GM23338 (cell line): Measurements from ENCODE around the gene KAT2A.

ENCODE experiments used
- CREB1 ChIP-seq: fragments of 250-450 bp; sonication (Bioruptor Pico); IDR thresholded peaks from 2 replicates; pipeline ENCODE4 v1.5.0; 2020; ENCODE audit warnings: low read depth, mild to moderate bottlenecking, moderate library complexity
- CTCF ChIP-seq, 2 experiments: fragments of 200-600 bp in 1 of 2; sonication (generic) in 1 of 2; conservative IDR thresholded peaks; 2 replicates each; pipeline versions ENCODE4 v1.5.1 to v1.6.1; 2016 to 2017; ENCODE audit warnings: antibody characterized with exemption in 2 of 2, low read depth in 2 of 2, mild to moderate bottlenecking in 2 of 2, moderate library complexity in 1 of 2
- ETS1 ChIP-seq: IDR thresholded peaks from 2 replicates; pipeline ENCODE4 v1.6.1; 2016; ENCODE audit warnings: antibody characterized with exemption
- EZH2 ChIP-seq: fragments of 200-600 bp; sonication (generic); IDR thresholded peaks from one replicate; pipeline ENCODE4 v1.8.0; 2017; ENCODE audit warnings: antibody characterized with exemption, mild to moderate bottlenecking, low read depth; ENCODE audit not compliant: unreplicated experiment
- EZH2phosphoT487 ChIP-seq: fragments of 200-600 bp; sonication (generic); IDR thresholded peaks from one replicate; pipeline ENCODE4 v1.8.1; 2018; ENCODE audit warnings: antibody characterized with exemption; ENCODE audit not compliant: unreplicated experiment
- JUNB ChIP-seq: IDR thresholded peaks from one replicate; pipeline ENCODE4 v1.6.1; 2016; ENCODE audit warnings: antibody characterized with exemption; ENCODE audit not compliant: unreplicated experiment
- NANOG ChIP-seq: IDR thresholded peaks from 2 replicates; pipeline ENCODE4 v1.6.1; 2016; ENCODE audit warnings: antibody characterized with exemption, borderline replicate concordance
- POLR2AphosphoS5 ChIP-seq: IDR thresholded peaks from 2 replicates; pipeline ENCODE4 v1.6.1; 2016; ENCODE audit warnings: antibody characterized with exemption, low read depth
- STAT1 ChIP-seq: IDR thresholded peaks from one replicate; pipeline ENCODE4 v1.6.1; 2016; ENCODE audit warnings: antibody characterized with exemption; ENCODE audit not compliant: unreplicated experiment
- ZNF114 ChIP-seq: fragments of 250-450 bp; sonication (Bioruptor Pico); IDR thresholded peaks from 2 replicates; pipeline ENCODE4 v1.5.0; 2020; ENCODE audit warnings: mild to moderate bottlenecking, moderate library complexity
- ZNF462 ChIP-seq: fragments of 250-450 bp; sonication (Bioruptor Pico); IDR thresholded peaks from 2 replicates; pipeline ENCODE4 v1.5.0; 2020; ENCODE audit warnings: mild to moderate bottlenecking, moderate library complexity
- TF ChIP-seq, protein P1 (sequence below): IDR thresholded peaks from one replicate; pipeline ENCODE4 v1.6.1; 2018; ENCODE audit warnings: antibody characterized with exemption; ENCODE audit not compliant: unreplicated experiment

DNA sequence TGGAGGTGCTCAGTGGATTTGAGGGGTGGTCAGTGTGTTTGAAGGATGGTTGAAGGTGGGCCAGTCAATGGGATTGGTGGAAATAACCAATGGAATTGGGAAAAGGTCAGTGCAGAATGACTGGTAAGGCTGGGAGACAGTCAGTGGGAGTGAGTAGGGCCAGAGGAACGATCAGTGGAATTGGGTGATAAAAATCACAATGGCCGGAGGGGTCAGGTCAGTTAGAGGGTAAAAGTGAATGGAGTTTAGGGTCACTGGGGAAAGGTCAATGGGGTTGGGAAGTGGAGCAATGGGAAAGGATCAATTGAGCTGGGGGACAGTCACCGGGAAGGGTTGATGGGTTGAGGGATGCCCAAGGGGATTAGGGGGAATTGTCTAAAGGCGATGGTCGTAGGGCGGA lies 44.6 kb upstream of the KAT2A start:
- TF ChIP-seq EZH2 (no peak), EZH2phosphoT487 (no peak), POLR2AphosphoS5 (no peak), CTCF (conservative IDR thresholded peaks at IDR 0.05; ENCODE audit: low read depth in 2 of 2) (no peak), CREB1 (CRISPR knock-in tag) (no peak), ZNF114 (CRISPR knock-in tag) (no peak), ETS1 (no peak), JUNB (no peak), ZNF462 (no peak), STAT1 (no peak), NANOG (no peak)
- TF ChIP-seq, protein P1, sequence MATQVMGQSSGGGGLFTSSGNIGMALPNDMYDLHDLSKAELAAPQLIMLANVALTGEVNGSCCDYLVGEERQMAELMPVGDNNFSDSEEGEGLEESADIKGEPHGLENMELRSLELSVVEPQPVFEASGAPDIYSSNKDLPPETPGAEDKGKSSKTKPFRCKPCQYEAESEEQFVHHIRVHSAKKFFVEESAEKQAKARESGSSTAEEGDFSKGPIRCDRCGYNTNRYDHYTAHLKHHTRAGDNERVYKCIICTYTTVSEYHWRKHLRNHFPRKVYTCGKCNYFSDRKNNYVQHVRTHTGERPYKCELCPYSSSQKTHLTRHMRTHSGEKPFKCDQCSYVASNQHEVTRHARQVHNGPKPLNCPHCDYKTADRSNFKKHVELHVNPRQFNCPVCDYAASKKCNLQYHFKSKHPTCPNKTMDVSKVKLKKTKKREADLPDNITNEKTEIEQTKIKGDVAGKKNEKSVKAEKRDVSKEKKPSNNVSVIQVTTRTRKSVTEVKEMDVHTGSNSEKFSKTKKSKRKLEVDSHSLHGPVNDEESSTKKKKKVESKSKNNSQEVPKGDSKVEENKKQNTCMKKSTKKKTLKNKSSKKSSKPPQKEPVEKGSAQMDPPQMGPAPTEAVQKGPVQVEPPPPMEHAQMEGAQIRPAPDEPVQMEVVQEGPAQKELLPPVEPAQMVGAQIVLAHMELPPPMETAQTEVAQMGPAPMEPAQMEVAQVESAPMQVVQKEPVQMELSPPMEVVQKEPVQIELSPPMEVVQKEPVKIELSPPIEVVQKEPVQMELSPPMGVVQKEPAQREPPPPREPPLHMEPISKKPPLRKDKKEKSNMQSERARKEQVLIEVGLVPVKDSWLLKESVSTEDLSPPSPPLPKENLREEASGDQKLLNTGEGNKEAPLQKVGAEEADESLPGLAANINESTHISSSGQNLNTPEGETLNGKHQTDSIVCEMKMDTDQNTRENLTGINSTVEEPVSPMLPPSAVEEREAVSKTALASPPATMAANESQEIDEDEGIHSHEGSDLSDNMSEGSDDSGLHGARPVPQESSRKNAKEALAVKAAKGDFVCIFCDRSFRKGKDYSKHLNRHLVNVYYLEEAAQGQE = no peak
